Left ventricle myocardium inferior (tissue), 1 donor: Measurements from ENCODE around the gene STRIT1. TPM values are rescaled to one million over a fixed set of nuclear protein-coding genes. Genes with fewer than 3 reads are reported as not detected.

ENCODE experiments used
- DNase-seq: peaks from one replicate; pipeline ENCODE4 v3.0.0-alpha.2; 2020
- H3K27ac ChIP-seq: fragments of 200-600 bp; replicated peaks from 2 replicates; pipeline ENCODE4 v1.8.0; 2021
- H3K27me3 ChIP-seq: fragments of 200-600 bp; 2 replicates; pipeline ENCODE4 v1.8.0; 2021; ENCODE audit warnings: low read depth
- H3K36me3 ChIP-seq: fragments of 200-600 bp; 2 replicates; pipeline ENCODE4 v1.8.0; 2021
- H3K4me1 ChIP-seq: fragments of 200-600 bp; 2 replicates; pipeline ENCODE4 v1.8.0; 2021
- H3K4me3 ChIP-seq: fragments of 200-600 bp; 2 replicates; pipeline ENCODE4 v1.8.0; 2021; ENCODE audit warnings: mild to moderate bottlenecking, moderate library complexity
- H3K9me3 ChIP-seq: fragments of 200-600 bp; replicated peaks from 2 replicates; pipeline ENCODE4 v1.8.0; 2021
- intact Hi-C: fragments of 100-400 bp; cut with micrococcal nuclease; formaldehyde crosslinking; loops from one replicate; pipeline ENCODE4 v1.11.0; 2022
- total RNA-seq: library from RNA; stranded (reverse); fragmentation: NEBNext Ultra II Directional; extraction: Animal tissue kit (Norgen Biotek cat#: 25700); gene quantifications from one replicate; pipeline ENCODE4 v1.2.1, GENCODE V29; 2021
- TF ChIP-seq, protein P1 (sequence below): fragments of 200-600 bp; IDR thresholded peaks from 2 replicates; pipeline ENCODE4 v1.8.0; 2021; ENCODE audit warnings: antibody characterized with exemption, mild to moderate bottlenecking, borderline replicate concordance
- donor health status: DM: no; HTN: yes; CAD: no; lungs with severe emphysema.

STRIT1 gene
- total RNA-seq, 1 donor from 2014 or later: 11.7 TPM

DNA sequence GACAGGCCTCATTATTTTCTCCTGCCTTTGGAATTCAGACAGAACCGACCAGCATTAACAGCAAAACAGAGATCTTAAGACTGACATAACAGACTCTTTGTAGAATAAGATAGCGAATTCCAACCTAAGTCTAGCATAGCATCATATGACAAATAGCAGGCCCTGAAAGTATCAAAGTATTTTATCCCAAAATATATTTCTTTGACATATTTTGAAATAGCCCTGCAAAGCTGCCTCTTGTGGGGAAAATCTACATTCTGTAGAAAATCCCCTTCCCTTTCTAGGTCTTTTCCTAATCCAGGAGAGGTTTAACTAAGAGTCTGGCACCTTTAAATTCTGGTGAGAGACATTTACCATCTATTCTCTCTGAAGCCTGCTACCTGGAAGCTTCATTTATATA is 34.4 kb upstream of the STRIT1 start:
- no peaks in the 10 kb centered on the region for H3K4me1 ChIP-seq
- TF ChIP-seq, protein P1, sequence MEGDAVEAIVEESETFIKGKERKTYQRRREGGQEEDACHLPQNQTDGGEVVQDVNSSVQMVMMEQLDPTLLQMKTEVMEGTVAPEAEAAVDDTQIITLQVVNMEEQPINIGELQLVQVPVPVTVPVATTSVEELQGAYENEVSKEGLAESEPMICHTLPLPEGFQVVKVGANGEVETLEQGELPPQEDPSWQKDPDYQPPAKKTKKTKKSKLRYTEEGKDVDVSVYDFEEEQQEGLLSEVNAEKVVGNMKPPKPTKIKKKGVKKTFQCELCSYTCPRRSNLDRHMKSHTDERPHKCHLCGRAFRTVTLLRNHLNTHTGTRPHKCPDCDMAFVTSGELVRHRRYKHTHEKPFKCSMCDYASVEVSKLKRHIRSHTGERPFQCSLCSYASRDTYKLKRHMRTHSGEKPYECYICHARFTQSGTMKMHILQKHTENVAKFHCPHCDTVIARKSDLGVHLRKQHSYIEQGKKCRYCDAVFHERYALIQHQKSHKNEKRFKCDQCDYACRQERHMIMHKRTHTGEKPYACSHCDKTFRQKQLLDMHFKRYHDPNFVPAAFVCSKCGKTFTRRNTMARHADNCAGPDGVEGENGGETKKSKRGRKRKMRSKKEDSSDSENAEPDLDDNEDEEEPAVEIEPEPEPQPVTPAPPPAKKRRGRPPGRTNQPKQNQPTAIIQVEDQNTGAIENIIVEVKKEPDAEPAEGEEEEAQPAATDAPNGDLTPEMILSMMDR: no peak
- H3K27ac ChIP-seq: no peak overlapping the region
- no peaks in the 10 kb centered on the region for H3K9me3 ChIP-seq
- intact Hi-C loops: no loop called here
- DNase-seq: no peak
- no peaks in the 10 kb centered on the region for H3K36me3 ChIP-seq
- no peaks in the 10 kb centered on the region for H3K27me3 ChIP-seq
- no peak overlapping the region for H3K4me3 ChIP-seq

DNA sequence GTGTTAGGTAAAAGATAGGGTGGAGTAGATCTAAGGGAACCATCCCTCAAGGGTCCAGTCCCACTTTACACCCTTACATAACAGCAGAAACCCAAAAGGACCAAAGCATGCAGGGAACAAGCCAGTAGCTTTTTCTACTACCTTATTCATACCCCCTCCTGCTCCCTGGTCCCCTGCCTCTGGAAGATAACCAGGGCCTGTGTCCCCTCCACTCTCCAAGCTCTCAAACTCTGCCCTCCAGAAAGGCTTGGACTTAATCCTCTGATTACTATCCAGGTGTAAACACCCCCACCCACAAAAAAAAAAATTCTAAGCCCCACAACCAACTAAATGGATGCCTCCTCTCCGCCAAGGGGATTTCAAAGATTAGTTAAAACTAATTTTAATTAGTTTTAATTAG is 33.9 kb upstream of the STRIT1 start:
- Histone ChIP-seq H3K36me3 (no peaks in the 10 kb centered on the region), H3K27me3 (no peaks in the 10 kb centered on the region), H3K4me3 (no peak overlapping the region), H3K9me3 (no peaks in the 10 kb centered on the region), H3K27ac (no peak overlapping the region), H3K4me1 (no peaks in the 10 kb centered on the region)
- intact Hi-C loops: no loop called here
- TF ChIP-seq, protein P1: no peak
- no peak for DNase-seq

DNA sequence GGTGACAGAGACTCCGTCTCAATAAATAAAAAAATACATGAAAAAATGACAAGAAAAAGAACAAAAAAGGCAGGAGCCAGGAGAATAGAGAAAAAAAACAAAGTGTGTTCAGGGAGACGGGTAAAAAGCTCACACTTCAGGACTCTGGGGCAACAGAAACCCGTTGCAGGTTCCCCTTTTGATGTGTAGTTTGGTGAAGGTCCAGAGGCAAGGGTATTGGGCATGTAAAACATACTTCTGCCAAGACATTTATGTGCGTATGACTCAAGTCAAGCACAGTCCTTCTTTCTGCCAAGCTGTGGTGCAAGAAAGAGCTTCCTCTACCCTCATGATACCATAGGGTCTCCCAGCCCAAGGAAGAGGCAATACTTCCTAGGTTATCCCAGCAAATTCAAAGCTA is 33.4 kb upstream of the STRIT1 start:
- Histone ChIP-seq H3K27me3 (no peaks in the 10 kb centered on the region), H3K36me3 (no peaks in the 10 kb centered on the region), H3K9me3 (no peaks in the 10 kb centered on the region), H3K4me1 (no peaks in the 10 kb centered on the region), H3K4me3 (no peak overlapping the region), H3K27ac (no peak overlapping the region)
- intact Hi-C loops: no loop called here
- TF ChIP-seq, protein P1: no peak
- no peak for DNase-seq

DNA sequence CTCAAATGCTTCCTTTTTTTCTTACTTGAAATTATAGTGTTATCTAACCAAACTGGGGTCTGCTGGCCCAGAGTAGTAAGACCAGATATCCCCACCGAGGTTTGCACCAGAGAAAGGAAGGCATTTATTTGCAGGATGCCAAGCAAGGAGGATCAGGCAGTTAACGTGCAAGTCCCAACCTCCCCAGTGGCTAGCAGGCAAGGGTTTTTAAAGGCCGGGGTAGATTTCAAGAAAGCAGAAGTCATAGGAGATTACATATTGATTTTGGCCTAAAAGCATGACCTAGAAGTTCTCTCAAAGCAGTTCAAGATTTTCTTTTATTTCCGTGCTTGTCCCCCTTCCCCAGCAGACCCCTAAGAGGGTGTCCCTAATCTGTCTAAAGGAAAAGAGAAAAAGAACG is 32.8 kb upstream of the STRIT1 start:
- Histone ChIP-seq H3K9me3 (no peaks in the 10 kb centered on the region), H3K36me3 (no peaks in the 10 kb centered on the region), H3K27ac (no peak overlapping the region), H3K4me3 (no peak overlapping the region), H3K27me3 (no peaks in the 10 kb centered on the region), H3K4me1 (no peaks in the 10 kb centered on the region)
- TF ChIP-seq, protein P1: no peak
- intact Hi-C loops: no loop called here
- DNase-seq: no peak

DNA sequence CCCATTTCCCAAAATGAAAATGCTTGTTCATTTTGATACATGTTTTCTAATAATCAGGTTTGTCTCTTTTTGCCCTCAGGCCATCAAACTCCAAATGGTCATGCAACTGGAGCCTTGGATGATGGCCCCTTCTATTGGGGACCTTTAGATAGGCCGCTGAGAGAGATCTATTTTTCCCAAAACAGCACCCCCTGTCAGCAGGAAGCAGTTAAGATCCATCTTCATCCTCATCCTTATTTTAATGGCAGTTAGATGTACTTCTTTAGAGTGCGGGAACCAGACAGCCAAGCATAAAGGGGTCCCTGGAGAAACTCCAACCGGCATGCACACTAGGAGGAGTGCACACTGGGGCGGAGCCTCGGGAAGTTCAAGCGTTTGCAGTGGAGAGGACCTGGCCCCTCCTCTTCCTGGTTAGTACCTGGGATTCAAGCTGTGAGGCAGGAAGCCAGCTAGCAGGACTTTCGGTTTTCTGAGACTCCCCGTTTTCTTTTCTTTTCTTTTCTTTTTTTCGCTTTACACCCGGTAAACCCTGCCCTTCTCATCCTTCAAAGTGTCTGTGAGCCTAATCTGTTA is 31.9 kb upstream of the STRIT1 start:
- H3K9me3 ChIP-seq: no peaks in the 10 kb centered on the region
- TF ChIP-seq, protein P1: no peak

More for the DNA sequence above, 31.9 kb upstream of the STRIT1 start:
- Histone ChIP-seq H3K4me3 (no peak overlapping the region), H3K27ac (no peak overlapping the region), H3K36me3 (no peaks in the 10 kb centered on the region), H3K27me3 (no peaks in the 10 kb centered on the region), H3K4me1 (no peaks in the 10 kb centered on the region)
- intact Hi-C loops: no loop called here
- no peak for DNase-seq
